B cell (primary cell): Measurements from ENCODE around the gene TRIM27.

ENCODE experiments used
- EZH2 ChIP-seq: IDR thresholded peaks from 2 replicates; pipeline ENCODE4 v1.6.1; 2012; ENCODE audit warnings: borderline replicate concordance, low read depth, mild to moderate bottlenecking, moderate library complexity, low read length; ENCODE audit not compliant: insufficient read depth, poor library complexity, severe bottlenecking
- TF ChIP-seq, protein P1 (sequence below): fragments of 200-600 bp; IDR thresholded peaks from one replicate; pipeline ENCODE4 v1.8.0; 2022; ENCODE audit warnings: antibody characterized with exemption, mild to moderate bottlenecking

DNA sequence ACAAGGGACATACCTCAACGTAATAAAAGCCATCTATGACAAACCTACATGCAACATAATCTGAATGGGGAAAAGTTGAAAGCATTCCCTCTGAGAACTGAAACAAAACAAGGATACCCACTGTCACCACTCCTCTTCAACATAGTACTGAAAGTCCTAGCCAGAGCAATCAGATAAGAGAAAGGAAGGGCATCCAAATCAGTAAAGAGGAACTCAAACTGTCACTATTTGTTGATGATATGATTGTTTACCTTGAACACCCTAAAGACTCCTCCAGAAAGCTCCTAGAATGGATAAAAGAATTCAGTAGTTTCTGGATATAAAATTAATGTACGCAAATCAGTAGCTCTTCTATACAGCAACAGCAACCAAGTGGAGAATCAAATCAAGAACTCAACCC is 41.9 kb upstream of the TRIM27 start:
- TF ChIP-seq, protein P1, sequence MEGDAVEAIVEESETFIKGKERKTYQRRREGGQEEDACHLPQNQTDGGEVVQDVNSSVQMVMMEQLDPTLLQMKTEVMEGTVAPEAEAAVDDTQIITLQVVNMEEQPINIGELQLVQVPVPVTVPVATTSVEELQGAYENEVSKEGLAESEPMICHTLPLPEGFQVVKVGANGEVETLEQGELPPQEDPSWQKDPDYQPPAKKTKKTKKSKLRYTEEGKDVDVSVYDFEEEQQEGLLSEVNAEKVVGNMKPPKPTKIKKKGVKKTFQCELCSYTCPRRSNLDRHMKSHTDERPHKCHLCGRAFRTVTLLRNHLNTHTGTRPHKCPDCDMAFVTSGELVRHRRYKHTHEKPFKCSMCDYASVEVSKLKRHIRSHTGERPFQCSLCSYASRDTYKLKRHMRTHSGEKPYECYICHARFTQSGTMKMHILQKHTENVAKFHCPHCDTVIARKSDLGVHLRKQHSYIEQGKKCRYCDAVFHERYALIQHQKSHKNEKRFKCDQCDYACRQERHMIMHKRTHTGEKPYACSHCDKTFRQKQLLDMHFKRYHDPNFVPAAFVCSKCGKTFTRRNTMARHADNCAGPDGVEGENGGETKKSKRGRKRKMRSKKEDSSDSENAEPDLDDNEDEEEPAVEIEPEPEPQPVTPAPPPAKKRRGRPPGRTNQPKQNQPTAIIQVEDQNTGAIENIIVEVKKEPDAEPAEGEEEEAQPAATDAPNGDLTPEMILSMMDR = no peak
- no peak for TF ChIP-seq EZH2
